IMR-90 (cell line): ENCODE measurements around the gene ACTRT2. TPM values are rescaled to one million over a fixed set of nuclear protein-coding genes. Genes with fewer than 3 reads are reported as not detected.

Experiments used
- ATAC-seq: fragments of 200-7000 bp; cut with Tn5 transposase; 2 replicates; pipeline ENCODE4 v1.9.1; 2020; ENCODE audit warnings: low read depth, mild to moderate bottlenecking, moderate library complexity
- BruUV-seq: library from RNA; stranded (reverse); fragments of 400-500 nt; replicated peaks from 2 replicates; lab custom pipeline; 2021; lab: Mats Ljungman, UMichigan
- CTCF ChIA-PET: fragments of 300-600 bp; formaldehyde crosslinking; extraction: SDS; loops from one replicate; lab custom pipeline; 2021; ENCODE audit warnings: antibody characterized with exemption; lab: Yijun Ruan, JAX
- POLR2A ChIA-PET: fragments of 300-600 bp; sonication (Branson Sonifier 250); formaldehyde crosslinking; loops from one replicate; lab custom pipeline; 2022; ENCODE audit warnings: antibody characterized with exemption; ENCODE audit not compliant: unreplicated experiment; lab: Charles Lee
- DNase-seq: peaks from one replicate; pipeline ENCODE4 v3.0.0; 2013
- H2AFZ ChIP-seq: replicated peaks from 2 replicates; pipeline ENCODE3; 2013; ENCODE audit warnings: low read length, mild to moderate bottlenecking; ENCODE audit not compliant: poor library complexity
- H2AK5ac ChIP-seq: 2 replicates; pipeline ENCODE4 v1.6.1; 2013; ENCODE audit warnings: low read depth, low read length, inconsistent platforms
- H2AK9ac ChIP-seq: replicated peaks from 2 replicates; pipeline ENCODE3; 2013; ENCODE audit warnings: mild to moderate bottlenecking, low read depth, low read length, moderate library complexity; ENCODE audit not compliant: poor library complexity
- H2BK120ac ChIP-seq: 2 replicates; pipeline ENCODE4 v1.6.1; 2013; ENCODE audit warnings: low read depth, low read length, inconsistent platforms
- H2BK15ac ChIP-seq: 3 replicates; pipeline ENCODE4 v1.6.1; 2013; ENCODE audit warnings: low read depth, low read length, inconsistent platforms
- H2BK20ac ChIP-seq: 2 replicates; pipeline ENCODE4 v1.6.1; 2013; ENCODE audit warnings: low read depth, mild to moderate bottlenecking, inconsistent platforms, low read length, moderate library complexity
- H2BK5ac ChIP-seq: 2 replicates; pipeline ENCODE4 v1.6.1; 2013; ENCODE audit warnings: mild to moderate bottlenecking, low read depth, low read length, inconsistent platforms; ENCODE audit not compliant: poor library complexity, severe bottlenecking
- H3K14ac ChIP-seq: replicated peaks from 2 replicates; pipeline ENCODE4 v1.6.1; 2013; ENCODE audit warnings: low read depth, low read length, inconsistent platforms
- H3K18ac ChIP-seq: 2 replicates; pipeline ENCODE4 v1.6.1; 2013; ENCODE audit warnings: low read depth, low read length, control low read depth
- H3K23ac ChIP-seq: 2 replicates; pipeline ENCODE4 v1.6.1; 2013; ENCODE audit warnings: low read depth, low read length, inconsistent platforms
- H3K27ac ChIP-seq: 2 replicates; pipeline ENCODE4 v1.5.1; 2013; ENCODE audit warnings: mild to moderate bottlenecking, control low read depth, low read length; ENCODE audit not compliant: insufficient read depth
- H3K27me3 ChIP-seq: 2 replicates; pipeline ENCODE4 v1.6.1; 2013; ENCODE audit warnings: low read length; ENCODE audit not compliant: control insufficient read depth, insufficient read depth
- H3K36me3 ChIP-seq: 2 replicates; pipeline ENCODE4 v1.6.1; 2013; ENCODE audit warnings: low read length, mixed read lengths; ENCODE audit not compliant: control insufficient read depth, insufficient read depth
- H3K4ac ChIP-seq: 2 replicates; pipeline ENCODE4 v1.6.1; 2013; ENCODE audit warnings: low read depth, low read length, inconsistent platforms
- H3K4me1 ChIP-seq: 2 replicates; pipeline ENCODE4 v1.6.1; 2013; ENCODE audit warnings: low read length, mixed read lengths; ENCODE audit not compliant: control insufficient read depth, insufficient read depth
- H3K4me2 ChIP-seq: 2 replicates; pipeline ENCODE4 v1.6.1; 2013; ENCODE audit warnings: low read depth, mild to moderate bottlenecking, control low read depth, low read length, moderate library complexity
- H3K4me3 ChIP-seq: 2 replicates; pipeline ENCODE4 v1.5.1; 2013; ENCODE audit warnings: low read depth, mild to moderate bottlenecking, control low read depth, low read length, moderate library complexity; ENCODE audit not compliant: insufficient read depth
- H3K56ac ChIP-seq: 2 replicates; pipeline ENCODE4 v1.6.1; 2013; ENCODE audit warnings: low read length, inconsistent platforms; ENCODE audit not compliant: insufficient read depth; ENCODE audit errors: extremely low read depth
- H3K79me1 ChIP-seq, 2 experiments: 2 replicates each; pipeline ENCODE4 v1.6.1; 2013; ENCODE audit warnings: low read length in 2 of 2, inconsistent platforms in 1 of 2, low read depth in 1 of 2
- H3K9ac ChIP-seq: 2 replicates; pipeline ENCODE4 v1.6.1; 2013; ENCODE audit warnings: low read depth, low read length, control low read depth
- H3K9me1 ChIP-seq: 2 replicates; pipeline ENCODE4 v1.6.1; 2013; ENCODE audit warnings: low read length, inconsistent platforms; ENCODE audit not compliant: insufficient read depth
- H3K9me3 ChIP-seq: 2 replicates; pipeline ENCODE4 v1.6.1; 2013; ENCODE audit warnings: low read length; ENCODE audit not compliant: control insufficient read depth, insufficient read depth
- H4K20me1 ChIP-seq: 2 replicates; pipeline ENCODE4 v1.6.1; 2013; ENCODE audit warnings: low read length, inconsistent platforms; ENCODE audit not compliant: insufficient read depth
- H4K5ac ChIP-seq: 2 replicates; pipeline ENCODE4 v1.6.1; 2013; ENCODE audit warnings: mild to moderate bottlenecking, low read depth, low read length, control low read depth
- H4K8ac ChIP-seq, 2 experiments: 2 replicates each; pipeline ENCODE4 v1.6.1; 2013; ENCODE audit warnings: low read depth in 2 of 2, low read length in 2 of 2, control low read depth in 1 of 2, inconsistent platforms in 1 of 2
- H4K91ac ChIP-seq: 2 replicates; pipeline ENCODE4 v1.6.1; 2013; ENCODE audit warnings: low read depth, low read length, inconsistent platforms; ENCODE audit not compliant: insufficient read depth
- CEBPB ChIP-seq: IDR thresholded peaks from 2 replicates; pipeline ENCODE4 v1.6.1; 2012; ENCODE audit warnings: low read depth, low read length, improper control_type of control experiment
- CHD1 ChIP-seq: IDR thresholded peaks from 2 replicates; pipeline ENCODE4 v1.6.1; 2012; ENCODE audit warnings: low read depth, low read length, improper control_type of control experiment
- CTCF ChIP-seq: conservative IDR thresholded peaks from 2 replicates; pipeline ENCODE4 v1.5.1; 2012; ENCODE audit warnings: mild to moderate bottlenecking, low read depth, low read length, improper control_type of control experiment
- FOS ChIP-seq: fragments of 150-350 bp; IDR thresholded peaks from 2 replicates; pipeline ENCODE4 v1.6.1; 2016; ENCODE audit warnings: low read depth, low read length
- MAFK ChIP-seq: IDR thresholded peaks from 2 replicates; pipeline ENCODE4 v1.6.1; 2012; ENCODE audit warnings: low read depth, low read length, improper control_type of control experiment
- MAZ ChIP-seq: IDR thresholded peaks from 2 replicates; pipeline ENCODE4 v1.6.1; 2012; ENCODE audit warnings: low read depth, mild to moderate bottlenecking, low read length, improper control_type of control experiment, moderate library complexity, borderline replicate concordance
- NFE2L2 ChIP-seq: fragments of 150-350 bp; IDR thresholded peaks from 2 replicates; pipeline ENCODE4 v1.6.1; 2016; ENCODE audit warnings: low read depth, mild to moderate bottlenecking, low read length
- RFX5 ChIP-seq: IDR thresholded peaks from 2 replicates; pipeline ENCODE4 v1.8.0; 2012; ENCODE audit warnings: low read depth, mild to moderate bottlenecking, low read length, moderate library complexity
- SMC3 ChIP-seq: fragments of 150-350 bp; IDR thresholded peaks from 2 replicates; pipeline ENCODE4 v1.6.1; 2016; ENCODE audit warnings: low read depth, mild to moderate bottlenecking, antibody characterized with exemption, low read length, moderate library complexity
- WGBS, 2 experiments: methylation state at CpG; one replicate each; pipeline versions ENCODE4 v1.1.5 to v1.1.7; 2013; ENCODE audit warnings: missing lambda C conversion rate in 2 of 2; ENCODE audit not compliant: insufficient read length in 1 of 2; ENCODE audit errors: extremely low coverage in 2 of 2; 5-methylcytosine and 5-hydroxymethylcytosine counted together
- dilution Hi-C: fragments of 300-500 bp; cut with HindIII; formaldehyde crosslinking; loops from one replicate; pipeline ENCODE4 v1.14.3; 2018; ENCODE audit warnings: low sequenced_read_pairs; ENCODE audit not compliant: unreplicated experiment
- in situ Hi-C: fragments of 300-500 bp; cut with MboI; formaldehyde crosslinking; loops from 3 replicates; pipeline ENCODE4 v1.14.3; 2019; ENCODE audit warnings: low sequenced_read_pairs, inconsistent platforms, mixed read lengths
- intact Hi-C: fragments of 100-400 bp; cut with micrococcal nuclease; formaldehyde crosslinking; loops from 2 replicates; pipeline ENCODE4 v1.10.0; 2022
- polyA plus RNA-seq, 3 experiments: library from polyadenylated mRNA; depleted of rRNA; stranded (reverse); fragments of >200 nt; gene quantifications; 2 replicates each; pipeline ENCODE4 v1.2.3, GENCODE V29; 2012; ENCODE audit warnings: low replicate concordance in 1 of 3
- total RNA-seq: library from RNA; depleted of rRNA; stranded (reverse); fragments of >200 nt; gene quantifications from 2 replicates; pipeline ENCODE4 v1.2.3, GENCODE V29; 2012

Gene ACTRT2
- total and polyA plus RNA-seq, 2 of the 4 experiments (the other 2 are of a cell fraction): not detected

DNA sequence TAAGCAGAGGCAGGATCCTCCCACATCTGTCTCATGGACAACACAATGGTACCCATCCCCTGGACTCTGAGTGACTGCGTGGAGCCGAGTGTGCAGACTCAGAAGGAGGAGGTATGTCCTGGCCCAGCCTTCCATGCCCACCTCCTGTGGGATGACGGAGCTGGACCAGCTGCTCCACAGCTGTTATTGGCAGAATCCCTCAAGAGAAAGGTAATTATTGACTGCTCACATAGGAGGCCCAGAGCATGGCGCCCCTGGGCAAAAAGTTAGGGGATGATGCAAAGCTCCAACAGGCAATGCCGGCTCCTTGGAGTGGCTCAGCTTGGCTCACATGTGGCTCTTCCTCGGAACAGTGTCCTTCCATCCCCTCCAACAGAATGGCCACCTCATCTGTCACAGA lies 12.2 kb upstream of the ACTRT2 start (continued):
- TF ChIP-seq CHD1: no peak
- no peak for TF ChIP-seq FOS
- TF ChIP-seq RFX5: no peak

- dilution Hi-C loops: no loop called here
- Histone ChIP-seq H4K8ac (no peak overlapping the region), H3K14ac (no peak overlapping the region), H3K27ac (no peak overlapping the region), H3K4me1 (no peaks in the 10 kb centered on the region), H4K91ac (no peak overlapping the region), H3K23ac (no peak overlapping the region), H3K4me3 (no peak overlapping the region), H4K5ac (no peak overlapping the region), H2BK20ac (no peak overlapping the region), H2AFZ (no peak overlapping the region), H2BK15ac (no peak overlapping the region), H2AK5ac (no peak overlapping the region), H4K20me1 (no peaks in the 10 kb centered on the region), H3K79me1 (no peaks in the 10 kb centered on the region), H2BK120ac (no peak overlapping the region), H3K9me3 (peaks cover 47% of the 10 kb centered on the region), H2BK5ac (no peak overlapping the region), H3K18ac (no peak overlapping the region), H3K9me1 (no peaks in the 10 kb centered on the region), H3K56ac (no peak overlapping the region), H3K36me3 (no peaks in the 10 kb centered on the region), H3K4ac (no peak overlapping the region), H2AK9ac (no peak overlapping the region), H3K9ac (no peak overlapping the region), H3K4me2 (no peak overlapping the region), H3K27me3 (no peaks in the 10 kb centered on the region)
- intact Hi-C loops: no loop called here
- WGBS, 2 experiments: no CpG with 5 or more reads among the region's 2 CpGs
- POLR2A ChIA-PET: no interaction called here
- BruUV-seq: no TSS peak
- DNase-seq: no peak
- CTCF ChIA-PET: no interaction called here
- in situ Hi-C loops: no loop called here
- ATAC-seq: no peak
- TF ChIP-seq SMC3: no peak
- TF ChIP-seq FOS: no peak
- no peak for TF ChIP-seq RFX5
- TF ChIP-seq MAFK: no peak
- no peak for TF ChIP-seq CTCF
- no peak for TF ChIP-seq CEBPB
- TF ChIP-seq MAZ: no peak
- no peak for TF ChIP-seq NFE2L2
- no peak for TF ChIP-seq CHD1
These were observed 11.7 kb upstream of the ACTRT2 start for GRCh38 chr1:3009556-3009955.
